Common myeloid progenitor, CD34-positive (primary cell): ENCODE measurements around the gene SLAIN2.

Source experiments
- CTCF ChIA-PET: fragments of 350-600 bp; sonication (Branson Sonifier 250); formaldehyde crosslinking; loops from one replicate; lab custom pipeline; 2021; ENCODE audit warnings: antibody characterized with exemption; lab: Charles Lee
- POLR2A ChIA-PET: fragments of 350-600 bp; sonication (Branson Sonifier 250); formaldehyde crosslinking; loops from one replicate; lab custom pipeline; 2021; ENCODE audit warnings: antibody characterized with exemption; lab: Charles Lee
- DNase-seq, 3 donors: peaks; one replicate each; pipeline versions ENCODE4 v3.0.0 to v3.0.0-alpha.2; 2013
- H3K27ac ChIP-seq, 2 experiments: 1 replicate in 1 of 2; 2 replicates in 1 of 2; pipeline ENCODE4 v1.7.0; 2013; ENCODE audit warnings: inconsistent platforms in 2 of 2, low read length in 2 of 2, mild to moderate bottlenecking in 2 of 2, low read depth in 1 of 2, moderate library complexity in 1 of 2; ENCODE audit not compliant: severe bottlenecking in 2 of 2, insufficient read depth in 1 of 2, poor library complexity in 1 of 2
- H3K27me3 ChIP-seq, 5 experiments: replicated peaks in 2 of 5; 1 replicate in 3 of 5; 2 replicates in 2 of 5; pipeline versions ENCODE4 v1.6.1 to v1.7.0; 2013; ENCODE audit warnings: low read length in 4 of 5, mild to moderate bottlenecking in 2 of 5, moderate library complexity in 2 of 5, inconsistent platforms in 1 of 5; ENCODE audit not compliant: insufficient read depth in 5 of 5, control insufficient read depth in 4 of 5
- H3K36me3 ChIP-seq, 4 experiments: 1 replicate in 2 of 4; 2 replicates in 2 of 4; pipeline versions ENCODE4 v1.6.1 to v1.7.0; 2013; ENCODE audit warnings: low read length in 3 of 4, control low read depth in 1 of 4, mild to moderate bottlenecking in 1 of 4; ENCODE audit not compliant: control insufficient read depth in 4 of 4, insufficient read depth in 4 of 4
- H3K4me1 ChIP-seq, 4 experiments: 1 replicate in 3 of 4; 2 replicates in 1 of 4; pipeline versions ENCODE4 v1.6.1 to v1.7.1; 2013; ENCODE audit warnings: low read length in 3 of 4, mild to moderate bottlenecking in 3 of 4, control low read depth in 1 of 4, inconsistent platforms in 1 of 4, moderate library complexity in 1 of 4; ENCODE audit not compliant: control insufficient read depth in 4 of 4, insufficient read depth in 4 of 4; ENCODE audit errors: control extremely low read depth in 1 of 4
- H3K4me3 ChIP-seq, 7 experiments: 1 replicate in 4 of 7; 2 replicates in 3 of 7; pipeline versions ENCODE4 v1.5.1 to v1.7.0; 2013; ENCODE audit warnings: mild to moderate bottlenecking in 7 of 7, low read length in 6 of 7, moderate library complexity in 6 of 7, inconsistent platforms in 2 of 7, low read depth in 2 of 7, control low read depth in 1 of 7; ENCODE audit not compliant: insufficient read depth in 4 of 7, control insufficient read depth in 1 of 7; ENCODE audit errors: extremely low read depth in 1 of 7
- H3K9me3 ChIP-seq, 5 experiments: 1 replicate in 4 of 5; 2 replicates in 1 of 5; pipeline versions ENCODE4 v1.6.1 to v1.7.1; 2013; ENCODE audit warnings: low read length in 4 of 5, mild to moderate bottlenecking in 2 of 5, inconsistent platforms in 1 of 5, low read depth in 1 of 5, moderate library complexity in 1 of 5; ENCODE audit not compliant: control insufficient read depth in 4 of 5, insufficient read depth in 2 of 5; ENCODE audit errors: control extremely low read depth in 1 of 5
- whole genome bisulfite sequencing: methylation state at CpG from one replicate; pipeline ENCODE4 v1.1.5; 2013; ENCODE audit not compliant: insufficient coverage; 5-methylcytosine and 5-hydroxymethylcytosine counted together

SLAIN2 gene

DNA sequence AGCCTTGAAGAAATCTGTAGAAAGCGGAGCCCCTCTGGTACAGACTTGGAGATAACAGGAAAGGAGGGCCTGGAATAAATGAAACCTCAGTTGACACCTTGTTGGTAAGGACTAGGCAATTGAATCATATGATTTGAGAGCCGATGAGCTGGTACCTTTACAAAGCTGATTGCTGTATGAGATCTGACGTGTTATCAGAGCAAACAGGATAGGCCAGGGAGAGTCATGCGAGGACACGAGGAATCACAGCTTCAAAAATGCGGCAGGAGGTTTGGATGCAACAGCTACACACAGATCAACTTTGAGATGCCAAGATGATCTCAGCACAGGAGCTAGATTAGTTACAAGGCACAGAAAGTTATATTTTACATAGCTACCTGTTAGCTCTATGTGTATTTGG is 134.4 kb downstream of the SLAIN2 start:
- 97% methylated on average over 6 of the region's 6 CpGs for WGBS
- POLR2A ChIA-PET: no interaction called here

More for the DNA sequence above, 134.4 kb downstream of the SLAIN2 start:
- Histone ChIP-seq H3K4me1 (no peaks in the 10 kb centered on the region), H3K27me3 (peaks cover 0 to 8% (median 4%) of the 10 kb centered on the region in 5 experiments), H3K4me3 (no peak overlapping the region), H3K36me3 (no peaks in the 10 kb centered on the region), H3K27ac (no peak overlapping the region), H3K9me3 (no peaks in the 10 kb centered on the region)
- CTCF ChIA-PET: interaction anchor here (0.6 to 1.4 kb wide), 2 partner anchors 12 to 29 kb away, joined by 3 to 4 read pairs; no protein-coding TSS in a partner anchor
- DNase-seq: no peak
